MCF 10A (cell line): ENCODE results near the gene HHATL. TPM values are rescaled to one million over a fixed set of nuclear protein-coding genes. Genes with fewer than 3 reads are reported as not detected.
A peak's percentile ranks its signal among the peaks of the same experiment; 100 is the strongest.

Experiments used
- BruUV-seq: library from RNA; stranded (reverse); fragments of 400-500 nt; replicated peaks from 2 replicates; lab custom pipeline; 2021; lab: Mats Ljungman, UMichigan
- CTCF ChIA-PET: fragments of 300-600 bp; sonication (Branson Sonifier 250); formaldehyde crosslinking; extraction: SDS; loops from one replicate; lab custom pipeline; 2021; ENCODE audit warnings: antibody characterized with exemption, inconsistent platforms; lab: Yijun Ruan, JAX
- POLR2A ChIA-PET: fragments of 300-600, 350-650 bp; sonication (Branson Sonifier 250); formaldehyde crosslinking; extraction: SDS; loops from one replicate; lab custom pipeline; 2020; ENCODE audit warnings: antibody characterized with exemption, inconsistent platforms; lab: Yijun Ruan, JAX
- DNase-seq: peaks from one replicate; pipeline ENCODE4 v3.0.0-alpha.2; 2018; ENCODE audit not compliant: unreplicated experiment
- H3K27ac Mint-ChIP-seq: one replicate; pipeline ENCODE4 v1.8.0; 2022; ENCODE audit warnings: mild to moderate bottlenecking, low read depth, mixed read lengths; ENCODE audit not compliant: unreplicated experiment
- H3K27me3 Mint-ChIP-seq: one replicate; pipeline ENCODE4 v1.8.0; 2022; ENCODE audit warnings: mixed read lengths; ENCODE audit not compliant: insufficient read depth, unreplicated experiment
- H3K36me3 Mint-ChIP-seq: one replicate; pipeline ENCODE4 v1.8.0; 2022; ENCODE audit warnings: mild to moderate bottlenecking, moderate library complexity, mixed read lengths; ENCODE audit not compliant: insufficient read depth, unreplicated experiment
- H3K4me1 Mint-ChIP-seq: one replicate; pipeline ENCODE4 v1.8.0; 2022; ENCODE audit warnings: mixed read lengths; ENCODE audit not compliant: insufficient read depth, unreplicated experiment
- H3K4me3 Mint-ChIP-seq: one replicate; pipeline ENCODE4 v1.8.0; 2022; ENCODE audit warnings: mild to moderate bottlenecking, moderate library complexity, mixed read lengths; ENCODE audit not compliant: unreplicated experiment
- H3K9me3 Mint-ChIP-seq: one replicate; pipeline ENCODE4 v1.8.0; 2022; ENCODE audit warnings: mixed read lengths; ENCODE audit not compliant: unreplicated experiment
- intact Hi-C: fragments of 100-400 bp; cut with micrococcal nuclease; formaldehyde crosslinking; loops from 2 replicates; pipeline ENCODE4 v1.14.1; 2022
- total RNA-seq: library from RNA; stranded (reverse); gene quantifications from 2 replicates; pipeline ENCODE4 v1.2.3, GENCODE V29; 2022
- TF ChIP-seq, protein P1 (sequence below): fragments of 200-600 bp; IDR thresholded peaks from one replicate; pipeline ENCODE4 v1.8.0; 2022; ENCODE audit warnings: antibody characterized with exemption, mild to moderate bottlenecking; ENCODE audit not compliant: unreplicated experiment

The HHATL gene
- total RNA-seq, 1 experiment from 2014 or later, result not detected

DNA sequence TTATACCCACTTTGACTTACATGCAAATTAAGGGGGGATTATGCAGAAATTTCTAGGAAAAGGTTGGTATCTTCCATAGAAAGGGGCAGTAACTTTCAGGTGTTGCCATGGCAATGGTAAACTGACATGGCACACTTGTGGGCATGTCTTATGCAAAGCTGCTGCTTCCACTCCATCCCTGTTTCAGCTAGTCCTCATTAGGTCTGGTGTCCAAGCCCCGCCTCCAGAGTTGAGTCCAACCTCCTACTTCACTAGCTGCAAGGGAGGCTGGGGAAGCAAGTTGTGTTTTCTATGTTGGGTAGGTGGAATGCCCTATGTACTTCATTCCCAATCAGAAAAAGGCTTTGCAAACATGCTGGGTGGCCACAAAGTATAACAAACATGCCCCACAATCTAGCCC, 31.9 kb downstream of the HHATL start:
- intact Hi-C loops, result no loop called here
- ChIA-PET CTCF (interaction anchor here (1.0 kb wide), 1 partner anchor 18 kb away, joined by 3 read pairs; no protein-coding TSS in a partner anchor), POLR2A (interaction anchor here (0.8 to 1.5 kb wide), 2 partner anchors 12 to 17 kb away, joined by 3 to 4 read pairs; partner anchors contain the start of gene ZBTB47)
- H3K4me1 Mint-ChIP-seq, result peaks cover 6% of the 10 kb centered on the region
- peaks cover 7% of the 10 kb centered on the region for H3K36me3 Mint-ChIP-seq
- TF ChIP-seq, protein P1, sequence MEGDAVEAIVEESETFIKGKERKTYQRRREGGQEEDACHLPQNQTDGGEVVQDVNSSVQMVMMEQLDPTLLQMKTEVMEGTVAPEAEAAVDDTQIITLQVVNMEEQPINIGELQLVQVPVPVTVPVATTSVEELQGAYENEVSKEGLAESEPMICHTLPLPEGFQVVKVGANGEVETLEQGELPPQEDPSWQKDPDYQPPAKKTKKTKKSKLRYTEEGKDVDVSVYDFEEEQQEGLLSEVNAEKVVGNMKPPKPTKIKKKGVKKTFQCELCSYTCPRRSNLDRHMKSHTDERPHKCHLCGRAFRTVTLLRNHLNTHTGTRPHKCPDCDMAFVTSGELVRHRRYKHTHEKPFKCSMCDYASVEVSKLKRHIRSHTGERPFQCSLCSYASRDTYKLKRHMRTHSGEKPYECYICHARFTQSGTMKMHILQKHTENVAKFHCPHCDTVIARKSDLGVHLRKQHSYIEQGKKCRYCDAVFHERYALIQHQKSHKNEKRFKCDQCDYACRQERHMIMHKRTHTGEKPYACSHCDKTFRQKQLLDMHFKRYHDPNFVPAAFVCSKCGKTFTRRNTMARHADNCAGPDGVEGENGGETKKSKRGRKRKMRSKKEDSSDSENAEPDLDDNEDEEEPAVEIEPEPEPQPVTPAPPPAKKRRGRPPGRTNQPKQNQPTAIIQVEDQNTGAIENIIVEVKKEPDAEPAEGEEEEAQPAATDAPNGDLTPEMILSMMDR, result no peak
- BruUV-seq, result no TSS peak
- no peak overlapping the region for H3K4me3 Mint-ChIP-seq
- no peak overlapping the region for H3K27ac Mint-ChIP-seq
- no peaks in the 10 kb centered on the region for H3K9me3 Mint-ChIP-seq
- DNase-seq, result no peak
- no peaks in the 10 kb centered on the region for H3K27me3 Mint-ChIP-seq

DNA sequence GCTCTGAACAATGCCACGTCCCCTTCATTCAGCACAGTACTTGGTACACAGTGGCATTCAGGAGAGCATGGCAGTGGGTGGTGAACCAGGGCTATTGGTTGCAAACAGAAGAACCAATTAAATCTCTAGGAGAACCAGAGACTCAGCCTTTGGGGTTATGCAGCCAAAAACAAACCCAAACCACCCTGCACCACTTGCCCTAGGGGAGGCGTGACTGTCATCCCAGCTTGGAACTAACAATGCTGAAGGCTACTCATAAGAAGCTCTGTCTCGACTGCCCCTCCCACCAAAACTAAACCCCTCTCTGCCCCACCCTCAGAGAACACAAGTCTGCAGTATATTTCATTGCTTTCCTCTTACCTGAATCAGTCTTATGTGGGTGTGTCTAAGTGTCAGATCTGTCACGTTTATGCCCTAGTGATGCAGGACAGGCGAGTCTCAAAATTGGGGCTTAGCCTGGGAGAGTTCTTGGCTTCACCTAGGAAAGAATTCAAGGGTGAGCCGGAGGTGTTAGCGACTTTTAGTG, 32.5 kb downstream of the HHATL start:
- ChIA-PET CTCF (interaction anchor here (0.6 to 1.0 kb wide), 2 partner anchors 18 to 78 kb away, joined by 3 read pairs; no protein-coding TSS in a partner anchor), POLR2A (interaction anchor here (1.1 to 1.5 kb wide), 2 partner anchors 9 to 12 kb away, joined by 3 to 4 read pairs; no protein-coding TSS in a partner anchor)
- DNase-seq, result no peak
- TF ChIP-seq, protein P1, result no peak
- intact Hi-C loops, result no loop called here
- H3K4me3 Mint-ChIP-seq, result no peak overlapping the region
- no TSS peak for BruUV-seq
- peaks cover 7% of the 10 kb centered on the region for H3K36me3 Mint-ChIP-seq
- H3K27me3 Mint-ChIP-seq, result no peaks in the 10 kb centered on the region
- no peak overlapping the region for H3K27ac Mint-ChIP-seq
- H3K9me3 Mint-ChIP-seq, result no peaks in the 10 kb centered on the region
- H3K4me1 Mint-ChIP-seq, result peaks cover 6% of the 10 kb centered on the region

DNA sequence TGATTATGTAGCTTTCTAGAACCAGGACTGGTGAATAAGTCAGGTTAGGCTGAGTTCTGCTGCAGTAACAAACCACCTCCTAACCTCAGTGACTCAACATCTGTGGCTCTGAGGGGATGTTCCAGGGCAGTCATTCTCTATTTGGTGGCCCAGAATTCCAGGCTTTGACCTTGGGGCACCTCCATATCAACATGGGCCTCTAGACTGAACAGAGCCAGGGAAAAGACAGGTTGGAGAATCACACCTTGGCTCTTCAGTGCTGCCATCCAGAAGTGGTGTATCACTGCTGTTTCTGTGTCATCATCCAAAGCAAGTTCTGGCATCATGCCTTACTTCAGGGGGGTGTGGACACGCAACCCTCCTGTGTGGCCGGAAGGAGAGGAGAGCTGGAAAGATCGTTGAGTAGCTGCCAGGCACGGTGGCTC, 33.8 kb downstream of the HHATL start:
- DNase-seq, result peak; percentile 76
- no peak overlapping the region for H3K27ac Mint-ChIP-seq
- intact Hi-C loops, result no loop called here
- H3K4me1 Mint-ChIP-seq, result no peaks in the 10 kb centered on the region
- H3K9me3 Mint-ChIP-seq, result no peaks in the 10 kb centered on the region
- peaks cover 7% of the 10 kb centered on the region for H3K36me3 Mint-ChIP-seq
- CTCF ChIA-PET, result no interaction called here
- no TSS peak for BruUV-seq
- H3K27me3 Mint-ChIP-seq, result no peaks in the 10 kb centered on the region
- TF ChIP-seq, protein P1, result no peak
- POLR2A ChIA-PET, result interaction anchor here (1.1 to 1.3 kb wide), 3 partner anchors 17 to 68 kb away, joined by 3 to 4 read pairs (median 4); partner anchors contain the start of gene NKTR
- no peak overlapping the region for H3K4me3 Mint-ChIP-seq

DNA sequence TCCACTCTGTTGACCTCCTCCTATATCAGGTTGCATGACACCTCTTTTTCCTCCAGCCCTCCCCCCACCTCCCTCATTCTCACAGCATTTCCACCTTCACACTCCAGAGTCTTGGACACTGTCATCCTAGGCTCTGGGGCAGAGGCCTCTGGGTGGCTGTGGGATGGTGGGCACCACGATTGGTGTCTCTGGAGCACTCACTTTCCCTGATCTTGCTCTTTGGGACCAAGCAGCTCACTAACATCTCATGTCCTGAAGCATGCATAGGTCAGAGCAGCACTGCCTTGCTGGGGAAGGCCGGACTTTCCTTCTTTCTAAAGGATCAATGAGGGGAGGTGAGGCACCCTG, 34.2 kb downstream of the HHATL start:
- no peaks in the 10 kb centered on the region for H3K27me3 Mint-ChIP-seq
- no TSS peak for BruUV-seq
- H3K27ac Mint-ChIP-seq, result no peak overlapping the region
- ChIA-PET CTCF (interaction anchor here (0.6 kb wide), 1 partner anchor 86 kb away, joined by 3 read pairs; no protein-coding TSS in a partner anchor), POLR2A (interaction anchor here (1.1 to 1.3 kb wide), 2 partner anchors 16 to 44 kb away, joined by 3 to 4 read pairs; no protein-coding TSS in a partner anchor)
- no peaks in the 10 kb centered on the region for H3K9me3 Mint-ChIP-seq
- H3K4me1 Mint-ChIP-seq, result no peaks in the 10 kb centered on the region
- DNase-seq, result no peak
- peaks cover 7% of the 10 kb centered on the region for H3K36me3 Mint-ChIP-seq
- no peak overlapping the region for H3K4me3 Mint-ChIP-seq
- intact Hi-C loops, result no loop called here
- TF ChIP-seq, protein P1, result no peak
